Fibroblast of lung (primary cell): Measurements from ENCODE around the gene INPP5A.

ENCODE experiments used
- CTCF ChIP-seq, 2 donors: IDR thresholded peaks in 1 of 2; conservative IDR thresholded peaks in 1 of 2; 1 replicate in 1 of 2; 2 replicates in 1 of 2; pipeline ENCODE4 v1.5.1; 2011 to 2012; ENCODE audit warnings: low read length in 2 of 2, control low read depth in 1 of 2, inconsistent platforms in 1 of 2, low read depth in 1 of 2, mild to moderate bottlenecking in 1 of 2
- EZH2 ChIP-seq: IDR thresholded peaks from 2 replicates; pipeline ENCODE4 v1.5.1; 2012; ENCODE audit warnings: low read length, control low read depth, mild to moderate bottlenecking; ENCODE audit errors: missing control alignments

- TF ChIP-seq EZH2 (no peak), CTCF (conservative IDR thresholded peaks at IDR 0.05 in 1 of 2, IDR thresholded peaks at IDR 0.05 in 1 of 2; ENCODE audit: low read depth in 1 of 2, low read length in 2 of 2) (no peak)
These were observed 70.4 kb downstream of the INPP5A start for GRCh38 chr10:132607961-132608495.
